ENCODE results near the gene MUS81.

The MUS81 gene

GRCh38 chr11:65860278-65861164 lies at the start of gene MUS81:
Gene MUS81, plus strand, starts transcription at chr11:65860433. Its CDS starts 321 bp downstream, at chr11:65860754.
- DNase-seq (ENCODE audit: low spot score), result peak; percentile 95
- in situ Hi-C loops (cut with MboI; ENCODE audit: low pct_unique_long_range_greater_than_20kb, low sequenced_read_pairs, unreplicated experiment), result no loop called here
- TF ChIP-seq CTCF (IDR thresholded peaks at IDR 0.05; ENCODE audit: extremely low read depth, insufficient read depth, missing control alignments), result peak; percentile 86

- in situ Hi-C loops (cut with MboI; ENCODE audit: low pct_unique_long_range_greater_than_20kb, low sequenced_read_pairs, unreplicated experiment), result loop anchor here (10.0 kb wide), 1 partner anchor 97 kb away; the partner anchor contains the start of gene KAT5
These were observed 48.3 kb upstream of the MUS81 start for GRCh38 chr11:65811764-65812475.

GRCh38 chr11:65814131-65814985 lies 45.9 kb upstream of the MUS81 start:
- no peak for DNase-seq (ENCODE audit: low spot score)
- in situ Hi-C loops (cut with MboI; ENCODE audit: low pct_unique_long_range_greater_than_20kb, low sequenced_read_pairs, unreplicated experiment), result loop anchor here (10.0 kb wide), 1 partner anchor 100 kb away; the partner anchor contains the start of gene KAT5
- no peak for TF ChIP-seq CTCF (IDR thresholded peaks at IDR 0.05; ENCODE audit: extremely low read depth, insufficient read depth, missing control alignments)

More at GRCh38 chr11:65811764-65812475, 48.3 kb upstream of the MUS81 start:
- TF ChIP-seq CTCF (IDR thresholded peaks at IDR 0.05; ENCODE audit: extremely low read depth, insufficient read depth, missing control alignments), result no peak
- DNase-seq (ENCODE audit: low spot score), result no peak

- no peak for TF ChIP-seq CTCF (IDR thresholded peaks at IDR 0.05; ENCODE audit: extremely low read depth, insufficient read depth, missing control alignments)
- in situ Hi-C loops (cut with MboI; ENCODE audit: low pct_unique_long_range_greater_than_20kb, low sequenced_read_pairs, unreplicated experiment), result loop anchor here (10.0 kb wide), 1 partner anchor 100 kb away; the partner anchor contains the start of gene KAT5
These were observed 45.2 kb upstream of the MUS81 start for GRCh38 chr11:65814986-65815565.

GRCh38 chr11:65816696-65817095 lies 43.5 kb upstream of the MUS81 start:
- no peak for TF ChIP-seq CTCF (IDR thresholded peaks at IDR 0.05; ENCODE audit: extremely low read depth, insufficient read depth, missing control alignments)
- in situ Hi-C loops (cut with MboI; ENCODE audit: low pct_unique_long_range_greater_than_20kb, low sequenced_read_pairs, unreplicated experiment), result loop anchor here (10.0 kb wide), 1 partner anchor 102 kb away; the partner anchor contains the start of gene KAT5
- no peak for DNase-seq (ENCODE audit: low spot score)

More at GRCh38 chr11:65814986-65815565, 45.2 kb upstream of the MUS81 start:
- DNase-seq (ENCODE audit: low spot score), result no peak

Data from GM13977 (cell line).